Body of pancreas (tissue), 4 donors: ENCODE results near the gene MPP3.

Source experiments
- POLR2A ChIP-seq, 3 donors: fragments of 450-650 bp; IDR thresholded peaks; one replicate each; pipeline ENCODE4 v1.6.1; 2016; ENCODE audit warnings: antibody characterized with exemption in 3 of 3, mild to moderate bottlenecking in 2 of 3
- TF ChIP-seq, protein P1 (sequence below), 7 experiments: fragments of 450-650 bp in 4 of 7; fragments of 200-600 bp in 3 of 7; sonication (generic) in 3 of 7; IDR thresholded peaks; one replicate each; pipeline ENCODE4 v1.5.1; 2016 to 2019; ENCODE audit warnings: antibody characterized with exemption in 7 of 7

DNA sequence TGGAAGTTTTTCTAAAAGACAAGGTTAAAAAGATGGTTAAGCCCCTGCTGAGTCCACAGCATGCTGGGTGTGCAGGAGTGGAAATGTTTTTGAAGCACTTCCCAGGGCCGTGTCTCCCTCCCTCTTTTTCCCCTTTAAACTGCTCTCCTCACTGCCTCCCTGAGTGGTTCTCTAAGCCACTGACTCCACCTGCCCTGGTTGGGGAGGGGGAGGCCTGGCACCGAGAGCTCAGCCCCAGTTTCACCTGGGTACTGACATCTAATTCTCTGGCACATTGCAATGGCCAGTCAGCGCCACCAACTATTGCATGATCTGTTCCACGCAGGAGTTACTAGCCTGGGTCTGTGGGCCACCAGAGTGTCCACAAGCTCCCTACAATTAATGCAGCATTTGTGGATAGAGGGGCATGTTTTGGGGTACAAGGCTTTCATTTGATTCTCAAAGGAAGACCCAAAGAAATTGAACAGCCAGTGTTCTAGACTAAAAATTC, 22.7 kb downstream of the MPP3 start:
- TF ChIP-seq, protein P1, sequence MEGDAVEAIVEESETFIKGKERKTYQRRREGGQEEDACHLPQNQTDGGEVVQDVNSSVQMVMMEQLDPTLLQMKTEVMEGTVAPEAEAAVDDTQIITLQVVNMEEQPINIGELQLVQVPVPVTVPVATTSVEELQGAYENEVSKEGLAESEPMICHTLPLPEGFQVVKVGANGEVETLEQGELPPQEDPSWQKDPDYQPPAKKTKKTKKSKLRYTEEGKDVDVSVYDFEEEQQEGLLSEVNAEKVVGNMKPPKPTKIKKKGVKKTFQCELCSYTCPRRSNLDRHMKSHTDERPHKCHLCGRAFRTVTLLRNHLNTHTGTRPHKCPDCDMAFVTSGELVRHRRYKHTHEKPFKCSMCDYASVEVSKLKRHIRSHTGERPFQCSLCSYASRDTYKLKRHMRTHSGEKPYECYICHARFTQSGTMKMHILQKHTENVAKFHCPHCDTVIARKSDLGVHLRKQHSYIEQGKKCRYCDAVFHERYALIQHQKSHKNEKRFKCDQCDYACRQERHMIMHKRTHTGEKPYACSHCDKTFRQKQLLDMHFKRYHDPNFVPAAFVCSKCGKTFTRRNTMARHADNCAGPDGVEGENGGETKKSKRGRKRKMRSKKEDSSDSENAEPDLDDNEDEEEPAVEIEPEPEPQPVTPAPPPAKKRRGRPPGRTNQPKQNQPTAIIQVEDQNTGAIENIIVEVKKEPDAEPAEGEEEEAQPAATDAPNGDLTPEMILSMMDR (IDR thresholded peaks at IDR 0.05): no peak
- TF ChIP-seq POLR2A (IDR thresholded peaks at IDR 0.05): no peak
